Esophagus muscularis mucosa (tissue), 4 donors: Measurements from ENCODE around the gene RAP2B.

Source experiments
- EP300 ChIP-seq: sonication (generic); formaldehyde crosslinking; IDR thresholded peaks from one replicate; pipeline ENCODE4 v1.6.1; 2017; ENCODE audit warnings: antibody characterized with exemption
- POLR2AphosphoS5 ChIP-seq, 2 donors: sonication (generic); formaldehyde crosslinking; IDR thresholded peaks; one replicate each; pipeline ENCODE4 v1.6.1; 2017; ENCODE audit warnings: antibody characterized with exemption in 2 of 2
- TF ChIP-seq, protein P1 (sequence below), 3 experiments: fragments of 200-600 bp in 2 of 3; fragments of 450-650 bp in 1 of 3; sonication (generic) in 2 of 3; IDR thresholded peaks; one replicate each; pipeline ENCODE4 v1.5.1; 2017 to 2019; ENCODE audit warnings: antibody characterized with exemption in 3 of 3, mild to moderate bottlenecking in 2 of 3, moderate library complexity in 1 of 3

DNA sequence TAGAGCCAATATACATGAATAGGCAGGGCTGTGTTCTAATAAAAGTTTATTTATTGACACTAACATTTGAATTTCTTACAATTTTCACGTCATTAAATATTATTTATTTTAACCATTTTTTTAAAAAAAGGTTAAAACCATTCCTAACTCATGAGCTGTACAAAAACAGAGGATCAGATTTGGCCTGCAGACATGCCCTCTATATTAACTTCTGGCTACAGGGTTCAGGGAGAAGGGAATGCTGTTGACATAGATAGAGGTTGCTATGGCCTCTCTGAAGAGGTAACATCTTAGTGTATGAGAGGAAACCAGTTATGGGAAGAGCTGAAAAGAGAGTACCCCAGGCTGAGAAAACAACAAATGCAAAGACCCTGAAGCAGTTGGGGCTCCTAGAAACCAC, 19.1 kb upstream of the RAP2B start:
- TF ChIP-seq, protein P1, sequence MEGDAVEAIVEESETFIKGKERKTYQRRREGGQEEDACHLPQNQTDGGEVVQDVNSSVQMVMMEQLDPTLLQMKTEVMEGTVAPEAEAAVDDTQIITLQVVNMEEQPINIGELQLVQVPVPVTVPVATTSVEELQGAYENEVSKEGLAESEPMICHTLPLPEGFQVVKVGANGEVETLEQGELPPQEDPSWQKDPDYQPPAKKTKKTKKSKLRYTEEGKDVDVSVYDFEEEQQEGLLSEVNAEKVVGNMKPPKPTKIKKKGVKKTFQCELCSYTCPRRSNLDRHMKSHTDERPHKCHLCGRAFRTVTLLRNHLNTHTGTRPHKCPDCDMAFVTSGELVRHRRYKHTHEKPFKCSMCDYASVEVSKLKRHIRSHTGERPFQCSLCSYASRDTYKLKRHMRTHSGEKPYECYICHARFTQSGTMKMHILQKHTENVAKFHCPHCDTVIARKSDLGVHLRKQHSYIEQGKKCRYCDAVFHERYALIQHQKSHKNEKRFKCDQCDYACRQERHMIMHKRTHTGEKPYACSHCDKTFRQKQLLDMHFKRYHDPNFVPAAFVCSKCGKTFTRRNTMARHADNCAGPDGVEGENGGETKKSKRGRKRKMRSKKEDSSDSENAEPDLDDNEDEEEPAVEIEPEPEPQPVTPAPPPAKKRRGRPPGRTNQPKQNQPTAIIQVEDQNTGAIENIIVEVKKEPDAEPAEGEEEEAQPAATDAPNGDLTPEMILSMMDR (IDR thresholded peaks at IDR 0.05): no peak
- TF ChIP-seq EP300 (no peak), POLR2AphosphoS5 (IDR thresholded peaks at IDR 0.05) (no peak)
